Dermis microvascular lymphatic vessel endothelial cell (primary cell): Measurements from ENCODE around the gene YAF2. TPM values are rescaled to one million over a fixed set of nuclear protein-coding genes. Genes with fewer than 3 reads are reported as not detected.

Source experiments
- total RNA-seq: library from RNA; depleted of rRNA; stranded (reverse); fragments of >200 nt; gene quantifications from 2 replicates; pipeline ENCODE4 v1.2.1, GENCODE V29; 2014

Gene YAF2
- total RNA-seq, 1 donor from 2014 or later: 11.0 TPM

Other genes starting within 250 kb of the YAF2 start
- 14.5 and 16.9 TPM in 2 replicates for gene GXYLT1, start 93.4 kb downstream of the YAF2 start, total RNA-seq
- 26.1 and 30.1 TPM in 2 replicates for gene ZCRB1, start 87.8 kb upstream of the YAF2 start, total RNA-seq
- 46.7 and 57.6 TPM in 2 replicates for gene PPHLN1, start 87.9 kb upstream of the YAF2 start, total RNA-seq